Stimulated activated naive CD8-positive, alpha-beta T cell treated with anti-CD3 and anti-CD28 coated beads, Interleukin-15, amount 100 ng/mL, for 72 hours (primary cell): ENCODE measurements around the gene ERP27.

Experiments used
- ATAC-seq: fragments of 150-1000 bp; cut with Tn5 transposase; 2 replicates; pipeline ENCODE4 v1.10.0; 2021; ENCODE audit warnings: mild to moderate bottlenecking, moderate library complexity
- DNase-seq, 2 donors: peaks; one replicate each; pipeline ENCODE4 v3.0.0; 2021 to 2022
- H3K27ac Mint-ChIP-seq, 2 donors: one replicate each; pipeline ENCODE4 v1.8.0; 2022; ENCODE audit warnings: mild to moderate bottlenecking in 2 of 2, mixed read lengths in 2 of 2, moderate library complexity in 2 of 2
- H3K27me3 Mint-ChIP-seq: one replicate; pipeline ENCODE4 v1.8.0; 2022; ENCODE audit warnings: mixed read lengths
- H3K4me1 Mint-ChIP-seq: one replicate; pipeline ENCODE4 v1.8.0; 2022; ENCODE audit warnings: mild to moderate bottlenecking, mixed read lengths
- H3K4me3 Mint-ChIP-seq, 2 donors: one replicate each; pipeline ENCODE4 v1.8.0; 2022; ENCODE audit warnings: mild to moderate bottlenecking in 2 of 2, mixed read lengths in 2 of 2, moderate library complexity in 1 of 2
- H3K9me3 Mint-ChIP-seq, 2 donors: one replicate each; pipeline ENCODE4 v1.8.0; 2022; ENCODE audit warnings: mixed read lengths in 2 of 2

Gene ERP27

GRCh38 chr12:14963520-14963919, 25.2 kb upstream of the ERP27 start:
- Mint-ChIP-seq H3K9me3 (no peaks in the 10 kb centered on the region), H3K27ac (peak overlapping the region; percentile 16 to 92), H3K27me3 (no peaks in the 10 kb centered on the region), H3K4me1 (peaks cover 52% of the 10 kb centered on the region), H3K4me3 (peak overlapping the region; percentile 44 to 69)
- ATAC-seq: no peak
- DNase-seq: no peak

- ATAC-seq (no peak), DNase-seq (no peak)
- Mint-ChIP-seq H3K27me3 (no peaks in the 10 kb centered on the region), H3K9me3 (no peaks in the 10 kb centered on the region), H3K4me1 (peaks cover 54% of the 10 kb centered on the region), H3K4me3 (peak overlapping the region; percentile 74 to 97), H3K27ac (peak overlapping the region; percentile 77 to 95)
Measured at GRCh38 chr12:14962797-14963196, 24.5 kb upstream of the ERP27 start.

GRCh38 chr12:14962153-14962539, 23.8 kb upstream of the ERP27 start:
- Mint-ChIP-seq H3K4me3 (peak overlapping the region; percentile 93 to 97), H3K27me3 (no peaks in the 10 kb centered on the region), H3K27ac (peak overlapping the region; percentile 95 to 97), H3K9me3 (no peaks in the 10 kb centered on the region), H3K4me1 (peaks cover 54% of the 10 kb centered on the region)
- no peak for DNase-seq
- ATAC-seq: no peak

- H3K27ac Mint-ChIP-seq: peak within 1 kb of the TSS; percentile 95 to 97
- no peaks in the 10 kb centered on the region for H3K9me3 Mint-ChIP-seq
- H3K27me3 Mint-ChIP-seq: no peaks in the 10 kb centered on the region
- ATAC-seq: peak; percentile 89
- peak within 1 kb of the TSS; percentile 93 to 97 for H3K4me3 Mint-ChIP-seq
- peaks cover 59% of the 10 kb centered on the region for H3K4me1 Mint-ChIP-seq
- peak; percentile 81 to 89 for DNase-seq
Measured at GRCh38 chr12:14961466-14962152, 23.3 kb upstream of the ERP27 start, which contains the start of gene ARHGDIB. ARHGDIB (minus strand) TSS chr12:14961601; CDS start chr12:14950712, 10,889 bp downstream.

- ATAC-seq: peak; percentile 64
- Mint-ChIP-seq H3K9me3 (no peaks in the 10 kb centered on the region), H3K4me3 (peak overlapping the region; percentile 93 to 97), H3K27me3 (no peaks in the 10 kb centered on the region), H3K27ac (peak overlapping the region; percentile 95 to 97), H3K4me1 (peaks cover 58% of the 10 kb centered on the region)
- DNase-seq: no peak
Measured at GRCh38 chr12:14960548-14961465, 22.5 kb upstream of the ERP27 start.

- Mint-ChIP-seq H3K4me1 (peaks cover 50% of the 10 kb centered on the region), H3K4me3 (peak overlapping the region; percentile 93 to 97), H3K9me3 (no peaks in the 10 kb centered on the region), H3K27ac (peak overlapping the region; percentile 95 to 97), H3K27me3 (no peaks in the 10 kb centered on the region)
- no peak for ATAC-seq
- no peak for DNase-seq
Measured at GRCh38 chr12:14959916-14960496, 21.7 kb upstream of the ERP27 start.

GRCh38 chr12:14959463-14959862, 21.1 kb upstream of the ERP27 start:
- H3K27me3 Mint-ChIP-seq: no peaks in the 10 kb centered on the region

GRCh38 chr12:14959126-14959440, 20.7 kb upstream of the ERP27 start:
- no peak for DNase-seq
- Mint-ChIP-seq H3K27ac (peak overlapping the region; percentile 93 to 97), H3K9me3 (no peaks in the 10 kb centered on the region), H3K27me3 (no peaks in the 10 kb centered on the region), H3K4me3 (peak overlapping the region; percentile 93 to 97), H3K4me1 (peaks cover 46% of the 10 kb centered on the region)
- ATAC-seq: no peak

More at GRCh38 chr12:14959463-14959862, 21.1 kb upstream of the ERP27 start:
- no peaks in the 10 kb centered on the region for H3K9me3 Mint-ChIP-seq
- peaks cover 46% of the 10 kb centered on the region for H3K4me1 Mint-ChIP-seq
- H3K27ac Mint-ChIP-seq: peak overlapping the region; percentile 93 to 97
- H3K4me3 Mint-ChIP-seq: peak overlapping the region; percentile 93 to 97
- ATAC-seq (no peak), DNase-seq (no peak)

GRCh38 chr12:14958361-14959125, 20.2 kb upstream of the ERP27 start:
- H3K9me3 Mint-ChIP-seq: no peaks in the 10 kb centered on the region

GRCh38 chr12:14957551-14958168, 19.3 kb upstream of the ERP27 start:
- H3K4me1 Mint-ChIP-seq: peaks cover 49% of the 10 kb centered on the region
- peak overlapping the region; percentile 93 to 97 for H3K4me3 Mint-ChIP-seq
- H3K9me3 Mint-ChIP-seq: no peaks in the 10 kb centered on the region
- ATAC-seq (no peak), DNase-seq (no peak)
- peak overlapping the region; percentile 35 to 80 for H3K27ac Mint-ChIP-seq
- no peaks in the 10 kb centered on the region for H3K27me3 Mint-ChIP-seq

More at GRCh38 chr12:14958361-14959125, 20.2 kb upstream of the ERP27 start:
- H3K4me1 Mint-ChIP-seq: peaks cover 46% of the 10 kb centered on the region
- ATAC-seq: no peak
- DNase-seq: no peak
- peak overlapping the region; percentile 80 to 97 for H3K27ac Mint-ChIP-seq
- no peaks in the 10 kb centered on the region for H3K27me3 Mint-ChIP-seq
- peak overlapping the region; percentile 93 to 97 for H3K4me3 Mint-ChIP-seq

- Mint-ChIP-seq H3K27ac (peak overlapping the region in 1 of 2 donors; percentile 75), H3K4me1 (peaks cover 56% of the 10 kb centered on the region), H3K27me3 (no peaks in the 10 kb centered on the region), H3K4me3 (peak overlapping the region; percentile 93 to 97), H3K9me3 (no peaks in the 10 kb centered on the region)
- DNase-seq (no peak), ATAC-seq (no peak)
Measured at GRCh38 chr12:14956905-14957304, 18.6 kb upstream of the ERP27 start.

- no peaks in the 10 kb centered on the region for H3K9me3 Mint-ChIP-seq
- H3K4me1 Mint-ChIP-seq: peaks cover 63% of the 10 kb centered on the region
- DNase-seq (peak in 1 of 2 donors; percentile 50), ATAC-seq (peak; percentile 33)
- peak overlapping the region; percentile 93 to 97 for H3K4me3 Mint-ChIP-seq
- H3K27me3 Mint-ChIP-seq: no peaks in the 10 kb centered on the region
- H3K27ac Mint-ChIP-seq: peak overlapping the region in 1 of 2 donors; percentile 89
Measured at GRCh38 chr12:14956024-14956891, 17.9 kb upstream of the ERP27 start.

- H3K27ac Mint-ChIP-seq: peak overlapping the region; percentile 57 to 100
- peak overlapping the region; percentile 69 to 95 for H3K4me3 Mint-ChIP-seq
- no peaks in the 10 kb centered on the region for H3K27me3 Mint-ChIP-seq
- no peak for DNase-seq
- no peak for ATAC-seq
- H3K4me1 Mint-ChIP-seq: peaks cover 78% of the 10 kb centered on the region
- no peaks in the 10 kb centered on the region for H3K9me3 Mint-ChIP-seq
Measured at GRCh38 chr12:14954269-14954668, 15.9 kb upstream of the ERP27 start.

- no peaks in the 10 kb centered on the region for H3K9me3 Mint-ChIP-seq
- no peak for ATAC-seq
- peaks cover 78% of the 10 kb centered on the region for H3K4me1 Mint-ChIP-seq
- DNase-seq: no peak
- peak overlapping the region; percentile 69 to 95 for H3K4me3 Mint-ChIP-seq
- H3K27ac Mint-ChIP-seq: peak overlapping the region; percentile 57 to 100
- H3K27me3 Mint-ChIP-seq: no peaks in the 10 kb centered on the region
Measured at GRCh38 chr12:14953752-14954151, 15.4 kb upstream of the ERP27 start.
